WTC11 (cell line): ENCODE measurements around the gene CENPS. TPM values are rescaled to one million over a fixed set of nuclear protein-coding genes. Genes with fewer than 3 reads are reported as not detected.

Source experiments
- ATAC-seq: fragments of 200-7000 bp; cut with Tn5 transposase; 2 replicates; pipeline ENCODE4 v1.10.0; 2021; ENCODE audit warnings: mild to moderate bottlenecking, moderate library complexity
- CTCF ChIA-PET: fragments of 300-600 bp; sonication (Branson Sonifier 250); formaldehyde crosslinking; loops from one replicate; lab custom pipeline; 2021; ENCODE audit warnings: antibody characterized with exemption; lab: Charles Lee
- POLR2A ChIA-PET: fragments of 350-600 bp; sonication (Branson Sonifier 250); formaldehyde crosslinking; loops from one replicate; lab custom pipeline; 2021; ENCODE audit warnings: antibody characterized with exemption; lab: Charles Lee
- DNase-seq: peaks from one replicate; pipeline ENCODE4 v3.0.0; 2021; ENCODE audit warnings: low spot score
- H3K27ac Mint-ChIP-seq: 2 replicates; pipeline ENCODE4 v1.8.0; 2021; ENCODE audit warnings: mixed read lengths
- H3K27me3 Mint-ChIP-seq: 2 replicates; pipeline ENCODE4 v1.8.0; 2021; ENCODE audit warnings: low read depth, mild to moderate bottlenecking, moderate library complexity, mixed read lengths
- H3K36me3 Mint-ChIP-seq: 2 replicates; pipeline ENCODE4 v1.8.0; 2021; ENCODE audit warnings: mixed read lengths
- H3K4me1 Mint-ChIP-seq: 2 replicates; pipeline ENCODE4 v1.8.0; 2022; ENCODE audit warnings: mixed read lengths
- H3K4me3 Mint-ChIP-seq: 2 replicates; pipeline ENCODE4 v1.8.0; 2021; ENCODE audit warnings: mild to moderate bottlenecking, moderate library complexity, mixed read lengths
- H3K9me3 Mint-ChIP-seq: 2 replicates; pipeline ENCODE4 v1.8.0; 2021; ENCODE audit warnings: mixed read lengths
- CREB1 ChIP-seq: sonication (generic); formaldehyde crosslinking; IDR thresholded peaks from 2 replicates; pipeline ENCODE4 v1.8.0; 2023; ENCODE audit warnings: mild to moderate bottlenecking, missing genetic modification reagents
- EMX1 ChIP-seq: fragments of 250-450 bp; sonication (Bioruptor Pico); IDR thresholded peaks from 2 replicates; pipeline ENCODE4 v1.8.0; 2021; ENCODE audit warnings: mild to moderate bottlenecking
- ESRRA ChIP-seq: sonication (generic); formaldehyde crosslinking; IDR thresholded peaks from 2 replicates; pipeline ENCODE4 v1.8.1; 2022; ENCODE audit warnings: mild to moderate bottlenecking, missing genetic modification reagents, borderline replicate concordance
- FOXP4 ChIP-seq: sonication (generic); formaldehyde crosslinking; IDR thresholded peaks from 2 replicates; pipeline ENCODE4 v1.8.0; 2022; ENCODE audit warnings: mild to moderate bottlenecking, missing genetic modification reagents
- GABPB1 ChIP-seq: sonication (generic); formaldehyde crosslinking; IDR thresholded peaks from 2 replicates; pipeline ENCODE4 v1.8.1; 2023; ENCODE audit warnings: mild to moderate bottlenecking, missing genetic modification reagents
- JUN ChIP-seq: sonication (generic); formaldehyde crosslinking; IDR thresholded peaks from 2 replicates; pipeline ENCODE4 v1.8.0; 2023; ENCODE audit warnings: mild to moderate bottlenecking, missing genetic modification reagents
- NR2C2 ChIP-seq: sonication (generic); formaldehyde crosslinking; IDR thresholded peaks from 2 replicates; pipeline ENCODE4 v1.8.0; 2022; ENCODE audit warnings: mild to moderate bottlenecking, missing genetic modification reagents
- OVOL2 ChIP-seq: fragments of 250-450 bp; sonication (Bioruptor Pico); IDR thresholded peaks from 2 replicates; pipeline ENCODE4 v1.9.0; 2021; ENCODE audit warnings: mild to moderate bottlenecking, borderline replicate concordance
- ZNF121 ChIP-seq: sonication (generic); formaldehyde crosslinking; IDR thresholded peaks from 2 replicates; pipeline ENCODE4 v1.8.0; 2023; ENCODE audit warnings: missing genetic modification reagents
- ZNF232 ChIP-seq: sonication (generic); formaldehyde crosslinking; IDR thresholded peaks from 2 replicates; pipeline ENCODE4 v1.8.0; 2022; ENCODE audit warnings: mild to moderate bottlenecking, missing genetic modification reagents
- ZNF281 ChIP-seq: sonication (generic); formaldehyde crosslinking; IDR thresholded peaks from 2 replicates; pipeline ENCODE4 v1.8.0; 2023; ENCODE audit warnings: mild to moderate bottlenecking, missing genetic modification reagents
- ZNF423 ChIP-seq: fragments of 250-450 bp; sonication (Bioruptor Pico); IDR thresholded peaks from 2 replicates; pipeline ENCODE4 v2.1.2; 2022; ENCODE audit warnings: mild to moderate bottlenecking, moderate library complexity
- ZNF532 ChIP-seq: fragments of 250-450 bp; sonication (Bioruptor Pico); IDR thresholded peaks from 2 replicates; pipeline ENCODE4 v1.9.0; 2021; ENCODE audit warnings: mild to moderate bottlenecking, borderline replicate concordance
- total RNA-seq: library from RNA; stranded (reverse); gene quantifications from 3 replicates; pipeline ENCODE4 v1.2.3, GENCODE V29; 2021
- TF ChIP-seq, protein P1 (sequence below): sonication (generic); formaldehyde crosslinking; IDR thresholded peaks from 2 replicates; pipeline ENCODE4 v1.8.1; 2023; ENCODE audit warnings: mild to moderate bottlenecking, missing genetic modification reagents, moderate library complexity
- TF ChIP-seq, protein P2 (sequence below): sonication (generic); formaldehyde crosslinking; IDR thresholded peaks from 2 replicates; pipeline ENCODE4 v1.8.1; 2022; ENCODE audit warnings: missing genetic modification reagents, borderline replicate concordance
- TF ChIP-seq, protein P3 (sequence below): fragments of 250-450 bp; sonication (Bioruptor Pico); IDR thresholded peaks from 2 replicates; pipeline ENCODE4 v2.1.2; 2022; ENCODE audit warnings: mild to moderate bottlenecking, moderate library complexity

Gene CENPS
- total RNA-seq, 1 experiment from 2014 or later, result 13.8 TPM

DNA sequence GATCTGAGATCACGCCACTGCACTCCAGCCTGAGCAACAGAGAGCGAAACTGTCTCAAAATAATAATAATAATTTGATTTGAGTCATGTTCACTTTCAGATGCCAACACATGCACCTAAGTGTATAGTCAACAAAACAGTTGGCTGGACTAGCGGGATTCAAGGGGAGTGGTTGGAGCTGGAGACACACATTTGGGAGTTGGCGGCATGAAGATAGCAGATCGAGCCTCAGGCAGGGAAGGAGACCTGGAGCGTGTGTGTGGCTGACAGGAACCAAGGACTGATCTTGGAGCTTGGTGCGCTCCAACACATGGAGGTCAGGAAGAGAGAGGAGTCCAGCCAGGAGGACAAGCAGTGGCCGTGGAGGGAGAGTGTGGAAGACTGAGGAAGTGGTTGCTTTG is 46.0 kb upstream of the CENPS start:
- Mint-ChIP-seq H3K4me1 (peaks cover 10% of the 10 kb centered on the region), H3K27me3 (no peaks in the 10 kb centered on the region), H3K9me3 (no peaks in the 10 kb centered on the region), H3K4me3 (no peak overlapping the region), H3K27ac (peak overlapping the region; percentile 72), H3K36me3 (peaks cover 21% of the 10 kb centered on the region)
- ATAC-seq, result no peak
- TF ChIP-seq, protein P1, sequence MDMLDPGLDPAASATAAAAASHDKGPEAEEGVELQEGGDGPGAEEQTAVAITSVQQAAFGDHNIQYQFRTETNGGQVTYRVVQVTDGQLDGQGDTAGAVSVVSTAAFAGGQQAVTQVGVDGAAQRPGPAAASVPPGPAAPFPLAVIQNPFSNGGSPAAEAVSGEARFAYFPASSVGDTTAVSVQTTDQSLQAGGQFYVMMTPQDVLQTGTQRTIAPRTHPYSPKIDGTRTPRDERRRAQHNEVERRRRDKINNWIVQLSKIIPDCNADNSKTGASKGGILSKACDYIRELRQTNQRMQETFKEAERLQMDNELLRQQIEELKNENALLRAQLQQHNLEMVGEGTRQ (CRISPR knock-in tag), result no peak
- TF ChIP-seq, protein P2, sequence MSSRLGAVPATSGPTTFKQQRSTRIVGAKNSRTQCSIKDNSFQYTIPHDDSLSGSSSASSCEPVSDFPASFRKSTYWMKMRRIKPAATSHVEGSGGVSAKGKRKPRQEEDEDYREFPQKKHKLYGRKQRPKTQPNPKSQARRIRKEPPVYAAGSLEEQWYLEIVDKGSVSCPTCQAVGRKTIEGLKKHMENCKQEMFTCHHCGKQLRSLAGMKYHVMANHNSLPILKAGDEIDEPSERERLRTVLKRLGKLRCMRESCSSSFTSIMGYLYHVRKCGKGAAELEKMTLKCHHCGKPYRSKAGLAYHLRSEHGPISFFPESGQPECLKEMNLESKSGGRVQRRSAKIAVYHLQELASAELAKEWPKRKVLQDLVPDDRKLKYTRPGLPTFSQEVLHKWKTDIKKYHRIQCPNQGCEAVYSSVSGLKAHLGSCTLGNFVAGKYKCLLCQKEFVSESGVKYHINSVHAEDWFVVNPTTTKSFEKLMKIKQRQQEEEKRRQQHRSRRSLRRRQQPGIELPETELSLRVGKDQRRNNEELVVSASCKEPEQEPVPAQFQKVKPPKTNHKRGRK (CRISPR knock-in tag), result no peak
- TF ChIP-seq ZNF423 (CRISPR knock-in tag) (no peak), CREB1 (CRISPR knock-in tag) (no peak), GABPB1 (no peak), EMX1 (CRISPR knock-in tag) (no peak), OVOL2 (CRISPR knock-in tag) (no peak), ZNF281 (CRISPR knock-in tag) (no peak), FOXP4 (CRISPR knock-in tag) (no peak)
- no peak for DNase-seq
- POLR2A ChIA-PET, result no interaction called here
- CTCF ChIA-PET, result no interaction called here

- Mint-ChIP-seq H3K27me3 (no peaks in the 10 kb centered on the region), H3K4me1 (peaks cover 10% of the 10 kb centered on the region), H3K36me3 (peaks cover 15% of the 10 kb centered on the region), H3K27ac (peak overlapping the region; percentile 84), H3K4me3 (no peak overlapping the region), H3K9me3 (no peaks in the 10 kb centered on the region)
- ChIA-PET POLR2A (interaction anchor here (0.5 to 0.6 kb wide), 2 partner anchors 195 to 685 kb away, joined by 4 to 8 read pairs; no protein-coding TSS in a partner anchor), CTCF (interaction anchor here (0.6 to 1.8 kb wide), 9 partner anchors 9 to 692 kb away, joined by 3 to 8 read pairs (median 4); partner anchors contain the start of gene PGD)
- TF ChIP-seq, protein P3, sequence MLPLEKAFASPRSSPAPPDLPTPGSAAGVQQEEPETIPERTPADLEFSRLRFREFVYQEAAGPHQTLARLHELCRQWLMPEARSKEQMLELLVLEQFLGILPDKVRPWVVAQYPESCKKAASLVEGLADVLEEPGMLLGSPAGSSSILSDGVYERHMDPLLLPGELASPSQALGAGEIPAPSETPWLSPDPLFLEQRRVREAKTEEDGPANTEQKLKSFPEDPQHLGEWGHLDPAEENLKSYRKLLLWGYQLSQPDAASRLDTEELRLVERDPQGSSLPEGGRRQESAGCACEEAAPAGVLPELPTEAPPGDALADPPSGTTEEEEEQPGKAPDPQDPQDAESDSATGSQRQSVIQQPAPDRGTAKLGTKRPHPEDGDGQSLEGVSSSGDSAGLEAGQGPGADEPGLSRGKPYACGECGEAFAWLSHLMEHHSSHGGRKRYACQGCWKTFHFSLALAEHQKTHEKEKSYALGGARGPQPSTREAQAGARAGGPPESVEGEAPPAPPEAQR, result no peak
- TF ChIP-seq ZNF121 (CRISPR knock-in tag), result no peak
- TF ChIP-seq JUN, result no peak
- TF ChIP-seq ZNF232, result no peak
- TF ChIP-seq NR2C2 (CRISPR knock-in tag), result no peak
- TF ChIP-seq ESRRA (CRISPR knock-in tag), result no peak
- TF ChIP-seq ZNF532 (CRISPR knock-in tag), result no peak
- DNase-seq (no peak), ATAC-seq (no peak)
These were observed 43.2 kb upstream of the CENPS start for GRCh38 chr1:10386761-10387676.
